ENCODE results near the gene LGI2. TPM values are rescaled to one million over a fixed set of nuclear protein-coding genes. Genes with fewer than 3 reads are reported as not detected.

LGI2 gene
- total RNA-seq, 1 donor from 2014 or later, result 20.5 TPM

DNA sequence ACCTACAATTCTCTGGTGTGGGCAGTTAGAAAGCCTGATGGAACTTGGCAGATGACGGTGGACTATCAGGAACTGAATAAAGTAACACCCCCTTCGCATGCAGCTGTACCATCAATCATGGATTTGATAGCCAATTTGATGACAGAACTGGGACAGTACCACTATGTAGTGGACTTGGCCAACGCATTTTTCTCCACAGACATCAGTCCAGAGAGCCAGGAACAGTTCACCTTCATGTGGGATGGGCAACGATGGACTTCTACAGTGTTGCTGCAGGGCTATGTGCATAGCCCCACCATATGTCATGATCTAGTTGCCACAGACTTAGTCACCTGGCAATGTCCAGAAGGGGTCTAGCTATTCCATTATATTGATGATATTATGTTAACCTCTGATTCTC, 63.4 kb downstream of the LGI2 start:
- Mint-ChIP-seq H3K27ac (ENCODE audit: unreplicated experiment) (no peak overlapping the region), H3K27me3 (ENCODE audit: unreplicated experiment) (no peaks in the 10 kb centered on the region), H3K36me3 (ENCODE audit: unreplicated experiment) (peaks cover 15% of the 10 kb centered on the region), H3K4me1 (ENCODE audit: low read depth, unreplicated experiment) (no peaks in the 10 kb centered on the region), H3K9me3 (ENCODE audit: unreplicated experiment) (peaks cover 10% of the 10 kb centered on the region), H3K4me3 (ENCODE audit: unreplicated experiment) (no peak overlapping the region)
- DNase-seq, result no peak
- TF ChIP-seq, protein P1, sequence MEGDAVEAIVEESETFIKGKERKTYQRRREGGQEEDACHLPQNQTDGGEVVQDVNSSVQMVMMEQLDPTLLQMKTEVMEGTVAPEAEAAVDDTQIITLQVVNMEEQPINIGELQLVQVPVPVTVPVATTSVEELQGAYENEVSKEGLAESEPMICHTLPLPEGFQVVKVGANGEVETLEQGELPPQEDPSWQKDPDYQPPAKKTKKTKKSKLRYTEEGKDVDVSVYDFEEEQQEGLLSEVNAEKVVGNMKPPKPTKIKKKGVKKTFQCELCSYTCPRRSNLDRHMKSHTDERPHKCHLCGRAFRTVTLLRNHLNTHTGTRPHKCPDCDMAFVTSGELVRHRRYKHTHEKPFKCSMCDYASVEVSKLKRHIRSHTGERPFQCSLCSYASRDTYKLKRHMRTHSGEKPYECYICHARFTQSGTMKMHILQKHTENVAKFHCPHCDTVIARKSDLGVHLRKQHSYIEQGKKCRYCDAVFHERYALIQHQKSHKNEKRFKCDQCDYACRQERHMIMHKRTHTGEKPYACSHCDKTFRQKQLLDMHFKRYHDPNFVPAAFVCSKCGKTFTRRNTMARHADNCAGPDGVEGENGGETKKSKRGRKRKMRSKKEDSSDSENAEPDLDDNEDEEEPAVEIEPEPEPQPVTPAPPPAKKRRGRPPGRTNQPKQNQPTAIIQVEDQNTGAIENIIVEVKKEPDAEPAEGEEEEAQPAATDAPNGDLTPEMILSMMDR (IDR thresholded peaks at IDR 0.05; ENCODE audit: partially characterized antibody, unreplicated experiment), result no peak

DNA sequence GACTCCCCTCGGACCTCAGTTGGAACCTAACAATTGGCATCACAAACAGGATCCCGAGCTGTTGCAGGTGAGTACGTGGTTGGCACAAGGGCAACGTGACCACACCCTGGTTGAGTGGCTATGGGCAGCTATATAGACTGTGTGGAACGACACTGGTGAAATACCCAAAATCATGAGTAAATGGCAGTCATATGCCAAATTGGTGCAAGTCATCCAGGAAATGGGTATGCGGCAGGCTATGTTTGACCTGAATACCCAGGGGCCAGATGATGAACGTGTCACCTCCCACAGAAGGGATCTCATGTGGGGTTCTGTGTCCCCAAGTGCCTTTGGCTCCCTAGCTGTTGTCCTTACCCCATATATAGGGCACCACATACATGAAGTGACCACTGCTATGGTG, 64.7 kb downstream of the LGI2 start:
- Mint-ChIP-seq H3K36me3 (ENCODE audit: unreplicated experiment) (peaks cover 9% of the 10 kb centered on the region), H3K27ac (ENCODE audit: unreplicated experiment) (no peak overlapping the region), H3K4me1 (ENCODE audit: low read depth, unreplicated experiment) (no peaks in the 10 kb centered on the region), H3K4me3 (ENCODE audit: unreplicated experiment) (no peak overlapping the region), H3K9me3 (ENCODE audit: unreplicated experiment) (peaks cover 6% of the 10 kb centered on the region), H3K27me3 (ENCODE audit: unreplicated experiment) (no peaks in the 10 kb centered on the region)
- TF ChIP-seq, protein P1 (IDR thresholded peaks at IDR 0.05; ENCODE audit: partially characterized antibody, unreplicated experiment), result no peak
- no peak for DNase-seq

DNA sequence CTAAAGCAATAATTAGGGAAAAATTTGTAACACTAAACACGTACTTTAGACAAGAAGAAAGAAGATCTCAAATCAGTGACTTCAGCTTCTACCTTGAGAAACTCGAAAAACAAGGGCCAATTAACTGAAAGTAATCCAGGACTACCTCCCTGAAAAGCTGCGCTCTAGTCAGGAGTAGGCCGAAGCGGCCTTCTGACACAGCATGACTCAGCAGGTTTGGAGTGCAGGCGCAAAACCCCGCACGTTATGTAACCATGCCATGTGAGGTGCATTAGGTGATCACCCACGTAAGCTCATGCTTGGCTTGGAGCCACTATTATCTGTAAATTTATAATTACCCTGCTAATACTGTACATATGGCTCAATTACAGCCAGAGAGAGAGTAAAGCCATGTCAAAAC, 65.1 kb downstream of the LGI2 start:
- Mint-ChIP-seq H3K9me3 (ENCODE audit: unreplicated experiment) (peaks cover 6% of the 10 kb centered on the region), H3K27ac (ENCODE audit: unreplicated experiment) (no peak overlapping the region), H3K27me3 (ENCODE audit: unreplicated experiment) (no peaks in the 10 kb centered on the region), H3K36me3 (ENCODE audit: unreplicated experiment) (peaks cover 9% of the 10 kb centered on the region), H3K4me3 (ENCODE audit: unreplicated experiment) (no peak overlapping the region), H3K4me1 (ENCODE audit: low read depth, unreplicated experiment) (no peaks in the 10 kb centered on the region)
- TF ChIP-seq, protein P1 (IDR thresholded peaks at IDR 0.05; ENCODE audit: partially characterized antibody, unreplicated experiment), result no peak
- no peak for DNase-seq

DNA sequence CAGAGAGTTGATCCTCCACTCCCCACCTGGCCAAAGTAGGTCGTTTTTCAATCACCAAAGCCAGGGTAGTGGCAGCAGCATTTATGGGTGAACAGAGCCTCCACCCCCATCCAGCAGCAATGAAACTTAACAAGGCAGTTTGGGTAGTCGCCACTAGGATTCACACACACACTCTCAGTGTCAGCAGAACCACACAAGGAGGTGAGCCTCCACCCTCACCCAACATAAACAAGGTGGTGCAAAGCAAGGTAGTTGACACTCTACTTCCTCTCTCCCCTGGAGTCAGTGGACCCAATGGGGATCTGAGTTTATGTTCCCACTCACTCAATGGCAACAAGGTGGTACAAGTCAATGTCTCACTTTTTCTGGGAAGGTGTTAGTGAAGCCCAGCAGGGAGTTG, 67.5 kb downstream of the LGI2 start:
- Mint-ChIP-seq H3K27me3 (ENCODE audit: unreplicated experiment) (no peaks in the 10 kb centered on the region), H3K27ac (ENCODE audit: unreplicated experiment) (no peak overlapping the region), H3K9me3 (ENCODE audit: unreplicated experiment) (peaks cover 8% of the 10 kb centered on the region), H3K4me3 (ENCODE audit: unreplicated experiment) (no peak overlapping the region), H3K4me1 (ENCODE audit: low read depth, unreplicated experiment) (no peaks in the 10 kb centered on the region), H3K36me3 (ENCODE audit: unreplicated experiment) (peaks cover 9% of the 10 kb centered on the region)
- DNase-seq, result no peak
- TF ChIP-seq, protein P1 (IDR thresholded peaks at IDR 0.05; ENCODE audit: partially characterized antibody, unreplicated experiment), result no peak

DNA sequence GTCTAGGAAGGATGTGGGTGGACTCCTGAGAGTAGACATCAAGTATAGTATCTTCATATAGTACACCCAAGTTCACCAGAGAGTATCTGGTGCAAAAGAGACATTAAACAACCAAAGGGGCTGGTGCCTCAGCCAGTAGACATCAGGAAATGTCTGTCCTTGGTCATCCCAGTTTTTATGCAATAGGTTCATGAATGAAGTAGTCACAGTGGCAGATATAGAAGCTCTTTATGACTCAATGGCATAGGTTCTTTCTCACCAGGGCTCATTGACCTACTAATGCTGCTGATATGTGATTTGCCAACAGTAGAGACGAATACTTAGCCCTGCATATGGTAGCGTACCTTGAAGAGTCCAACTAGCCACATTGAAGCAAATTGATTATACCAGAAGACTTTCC, 72.9 kb downstream of the LGI2 start:
- no peak overlapping the region for H3K27ac Mint-ChIP-seq (ENCODE audit: unreplicated experiment)
- no peak for DNase-seq
- H3K4me3 Mint-ChIP-seq (ENCODE audit: unreplicated experiment), result no peak overlapping the region
- peaks cover 1% of the 10 kb centered on the region for H3K9me3 Mint-ChIP-seq (ENCODE audit: unreplicated experiment)
- H3K27me3 Mint-ChIP-seq (ENCODE audit: unreplicated experiment), result no peaks in the 10 kb centered on the region
- TF ChIP-seq, protein P1 (IDR thresholded peaks at IDR 0.05; ENCODE audit: partially characterized antibody, unreplicated experiment), result no peak
- no peaks in the 10 kb centered on the region for H3K4me1 Mint-ChIP-seq (ENCODE audit: low read depth, unreplicated experiment)
- H3K36me3 Mint-ChIP-seq (ENCODE audit: unreplicated experiment), result peaks cover 6% of the 10 kb centered on the region
